ENCODE measurements around the gene UNC5C. TPM values are rescaled to one million over a fixed set of nuclear protein-coding genes. Genes with fewer than 3 reads are reported as not detected.
A peak's percentile ranks its signal among the peaks of the same experiment; 100 is the strongest.

The UNC5C gene
- total RNA-seq (ENCODE audit: unreplicated experiment) = 0.97 TPM
- long read RNA-seq = 0 reads

DNA sequence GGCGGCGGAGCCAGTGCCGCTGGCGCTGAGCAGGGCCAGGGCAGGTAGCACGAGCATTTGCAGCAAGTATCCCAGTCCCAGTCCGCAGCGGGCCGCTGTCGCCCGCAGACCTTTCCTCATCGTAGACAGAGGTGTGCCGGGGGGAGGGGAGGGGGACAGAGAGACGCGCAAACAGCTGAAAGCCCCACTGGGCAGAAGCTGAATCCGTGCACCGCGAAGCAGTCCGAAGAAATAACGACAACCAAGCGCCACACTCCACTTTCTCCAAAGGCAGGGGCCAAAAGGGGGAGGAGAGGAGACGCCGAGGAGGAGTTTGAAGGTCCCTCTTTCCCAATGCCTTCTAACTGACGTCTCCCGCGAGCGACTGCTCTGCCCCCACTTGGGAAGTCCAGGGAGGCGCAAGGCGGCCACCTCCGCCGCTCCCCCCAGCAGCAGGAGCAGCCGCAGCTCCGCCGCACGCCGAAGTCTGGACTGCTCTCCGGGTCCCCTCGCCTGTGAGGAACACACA is at the start of gene UNC5C:
UNC5C (minus strand) TSS at position 236 of the 508 bp plus-strand sequence.
- TF ChIP-seq, protein P1, sequence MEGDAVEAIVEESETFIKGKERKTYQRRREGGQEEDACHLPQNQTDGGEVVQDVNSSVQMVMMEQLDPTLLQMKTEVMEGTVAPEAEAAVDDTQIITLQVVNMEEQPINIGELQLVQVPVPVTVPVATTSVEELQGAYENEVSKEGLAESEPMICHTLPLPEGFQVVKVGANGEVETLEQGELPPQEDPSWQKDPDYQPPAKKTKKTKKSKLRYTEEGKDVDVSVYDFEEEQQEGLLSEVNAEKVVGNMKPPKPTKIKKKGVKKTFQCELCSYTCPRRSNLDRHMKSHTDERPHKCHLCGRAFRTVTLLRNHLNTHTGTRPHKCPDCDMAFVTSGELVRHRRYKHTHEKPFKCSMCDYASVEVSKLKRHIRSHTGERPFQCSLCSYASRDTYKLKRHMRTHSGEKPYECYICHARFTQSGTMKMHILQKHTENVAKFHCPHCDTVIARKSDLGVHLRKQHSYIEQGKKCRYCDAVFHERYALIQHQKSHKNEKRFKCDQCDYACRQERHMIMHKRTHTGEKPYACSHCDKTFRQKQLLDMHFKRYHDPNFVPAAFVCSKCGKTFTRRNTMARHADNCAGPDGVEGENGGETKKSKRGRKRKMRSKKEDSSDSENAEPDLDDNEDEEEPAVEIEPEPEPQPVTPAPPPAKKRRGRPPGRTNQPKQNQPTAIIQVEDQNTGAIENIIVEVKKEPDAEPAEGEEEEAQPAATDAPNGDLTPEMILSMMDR (IDR thresholded peaks at IDR 0.05; ENCODE audit: unreplicated experiment) = no peak
- H3K4me1 Mint-ChIP-seq (ENCODE audit: unreplicated experiment) = peaks cover 34% of the 10 kb centered on the region
- peak; percentile 48 for DNase-seq (ENCODE audit: low spot score)
- no peaks in the 10 kb centered on the region for H3K36me3 Mint-ChIP-seq (ENCODE audit: low read depth, unreplicated experiment)
- no peak within 1 kb of the TSS for H3K27ac Mint-ChIP-seq (ENCODE audit: unreplicated experiment)
- no peaks in the 10 kb centered on the region for H3K9me3 Mint-ChIP-seq (ENCODE audit: unreplicated experiment)
- H3K27me3 Mint-ChIP-seq (ENCODE audit: unreplicated experiment) = peaks cover 13% of the 10 kb centered on the region
- H3K4me3 Mint-ChIP-seq (ENCODE audit: unreplicated experiment) = peak within 1 kb of the TSS; percentile 88

DNA sequence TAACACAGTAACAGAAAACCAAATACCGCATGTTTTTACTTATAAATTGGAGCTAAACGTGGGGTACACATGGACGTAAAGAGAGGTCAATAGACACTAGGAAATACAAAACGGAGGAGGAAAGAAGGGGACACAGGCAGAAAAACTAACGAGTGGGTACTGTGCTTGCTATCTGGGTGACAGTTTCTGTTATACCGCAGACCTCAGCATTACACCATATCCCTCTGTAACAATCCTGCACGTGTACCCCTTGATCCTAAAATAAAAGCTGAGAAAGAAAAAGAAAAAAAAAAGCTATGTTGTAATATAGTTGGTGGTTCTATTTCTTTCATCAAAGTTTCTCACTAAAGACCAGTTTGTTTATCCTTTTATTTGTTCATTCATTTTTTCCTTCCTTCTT is 47.9 kb upstream of the UNC5C start:
- no peak overlapping the region for H3K4me3 Mint-ChIP-seq (ENCODE audit: unreplicated experiment)
- TF ChIP-seq, protein P1 (IDR thresholded peaks at IDR 0.05; ENCODE audit: unreplicated experiment) = no peak
- no peaks in the 10 kb centered on the region for H3K36me3 Mint-ChIP-seq (ENCODE audit: low read depth, unreplicated experiment)
- H3K9me3 Mint-ChIP-seq (ENCODE audit: unreplicated experiment) = no peaks in the 10 kb centered on the region
- no peaks in the 10 kb centered on the region for H3K4me1 Mint-ChIP-seq (ENCODE audit: unreplicated experiment)
- H3K27ac Mint-ChIP-seq (ENCODE audit: unreplicated experiment) = no peak overlapping the region
- DNase-seq (ENCODE audit: low spot score) = no peak
- H3K27me3 Mint-ChIP-seq (ENCODE audit: unreplicated experiment) = no peaks in the 10 kb centered on the region

DNA sequence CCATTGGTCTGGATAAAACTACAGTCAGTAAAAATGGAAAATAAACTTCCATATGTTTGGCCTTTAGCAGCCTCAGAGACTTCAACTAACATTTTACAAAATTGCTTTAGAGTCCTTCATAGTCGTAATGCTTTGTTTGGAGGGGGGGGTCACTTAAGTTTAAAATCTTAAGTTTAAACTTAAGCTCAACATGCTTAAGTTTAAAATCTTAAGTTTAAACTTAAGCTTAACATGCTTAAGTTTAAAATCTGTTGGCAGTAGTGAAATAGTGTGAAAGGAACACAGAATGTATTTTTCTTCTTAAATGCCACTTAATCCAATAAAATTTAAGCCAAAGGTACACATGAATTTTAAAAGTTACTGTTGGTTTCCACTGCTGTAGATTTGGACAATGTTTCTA is 45.9 kb upstream of the UNC5C start:
- H3K36me3 Mint-ChIP-seq (ENCODE audit: low read depth, unreplicated experiment) = no peaks in the 10 kb centered on the region
- DNase-seq (ENCODE audit: low spot score) = no peak
- no peak overlapping the region for H3K4me3 Mint-ChIP-seq (ENCODE audit: unreplicated experiment)
- no peaks in the 10 kb centered on the region for H3K9me3 Mint-ChIP-seq (ENCODE audit: unreplicated experiment)
- no peaks in the 10 kb centered on the region for H3K4me1 Mint-ChIP-seq (ENCODE audit: unreplicated experiment)
- TF ChIP-seq, protein P1 (IDR thresholded peaks at IDR 0.05; ENCODE audit: unreplicated experiment) = no peak
- no peaks in the 10 kb centered on the region for H3K27me3 Mint-ChIP-seq (ENCODE audit: unreplicated experiment)
- H3K27ac Mint-ChIP-seq (ENCODE audit: unreplicated experiment) = no peak overlapping the region

DNA sequence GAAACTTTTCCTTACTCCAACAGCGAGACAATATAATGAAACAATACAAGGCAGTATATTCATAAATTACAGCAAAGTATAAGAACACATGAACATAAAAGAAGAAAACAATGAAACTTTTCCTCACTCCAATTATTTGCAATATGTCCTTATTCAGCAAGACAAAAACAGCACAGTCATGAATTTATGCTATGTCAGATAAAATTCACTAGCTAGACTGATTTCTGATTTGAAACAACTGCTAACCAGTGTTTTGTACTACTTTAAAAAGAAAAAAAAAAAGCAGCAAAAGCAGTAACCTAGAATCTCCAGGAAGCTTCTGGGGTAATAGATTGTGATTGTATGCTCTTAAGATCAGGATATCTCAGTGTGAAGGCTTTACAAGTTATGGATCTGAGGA is 45.2 kb upstream of the UNC5C start:
- no peaks in the 10 kb centered on the region for H3K27me3 Mint-ChIP-seq (ENCODE audit: unreplicated experiment)
- H3K9me3 Mint-ChIP-seq (ENCODE audit: unreplicated experiment) = no peaks in the 10 kb centered on the region
- TF ChIP-seq, protein P1 (IDR thresholded peaks at IDR 0.05; ENCODE audit: unreplicated experiment) = no peak
- no peak for DNase-seq (ENCODE audit: low spot score)
- no peak overlapping the region for H3K4me3 Mint-ChIP-seq (ENCODE audit: unreplicated experiment)
- no peak overlapping the region for H3K27ac Mint-ChIP-seq (ENCODE audit: unreplicated experiment)
- H3K36me3 Mint-ChIP-seq (ENCODE audit: low read depth, unreplicated experiment) = no peaks in the 10 kb centered on the region
- H3K4me1 Mint-ChIP-seq (ENCODE audit: unreplicated experiment) = no peaks in the 10 kb centered on the region

DNA sequence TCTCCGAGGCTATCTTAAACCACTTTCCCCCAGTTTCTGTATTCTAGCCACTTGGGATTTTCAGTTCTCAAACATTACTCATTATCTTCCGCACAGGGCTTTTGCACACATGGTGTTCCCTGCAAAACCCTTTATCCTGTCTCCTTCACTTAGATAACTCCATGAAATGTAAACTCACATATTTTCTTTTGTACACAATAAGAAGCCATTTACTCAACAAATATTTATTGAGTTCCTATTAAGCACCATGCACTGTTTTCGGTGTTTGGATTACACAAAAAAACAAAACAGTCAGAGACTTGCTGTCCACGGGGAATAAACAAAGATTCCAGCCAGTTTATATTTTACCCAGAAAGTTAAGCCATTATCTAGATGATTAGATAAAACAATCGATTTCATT is 42.5 kb upstream of the UNC5C start:
- TF ChIP-seq, protein P1 (IDR thresholded peaks at IDR 0.05; ENCODE audit: unreplicated experiment) = no peak
- H3K9me3 Mint-ChIP-seq (ENCODE audit: unreplicated experiment) = no peaks in the 10 kb centered on the region
- no peak overlapping the region for H3K4me3 Mint-ChIP-seq (ENCODE audit: unreplicated experiment)
- H3K27me3 Mint-ChIP-seq (ENCODE audit: unreplicated experiment) = no peaks in the 10 kb centered on the region
- no peak overlapping the region for H3K27ac Mint-ChIP-seq (ENCODE audit: unreplicated experiment)
- no peaks in the 10 kb centered on the region for H3K4me1 Mint-ChIP-seq (ENCODE audit: unreplicated experiment)
- H3K36me3 Mint-ChIP-seq (ENCODE audit: low read depth, unreplicated experiment) = no peaks in the 10 kb centered on the region
- no peak for DNase-seq (ENCODE audit: low spot score)
